OCI-LY3 (cell line): ENCODE results near the gene BMI1.

ENCODE experiments used
- CTCF ChIP-seq: fragments of 200-600, 300-600 bp; sonication (generic); IDR thresholded peaks from 2 replicates; pipeline ENCODE4 v1.5.1; 2014; ENCODE audit warnings: antibody characterized with exemption, low read length, low read depth
- EZH2phosphoT487 ChIP-seq: fragments of 200-600 bp; shearing (Covaris generic); IDR thresholded peaks from 2 replicates; pipeline ENCODE4 v1.6.1; 2018; ENCODE audit warnings: antibody characterized with exemption, mixed run types, low read depth

GRCh38 chr10:22324893-22325271 lies 4.0 kb downstream of the BMI1 start:
- TF ChIP-seq CTCF = no peak
- TF ChIP-seq EZH2phosphoT487 = no peak
